Measurements from ENCODE around the gene ZNF747.

The ZNF747 gene

DNA sequence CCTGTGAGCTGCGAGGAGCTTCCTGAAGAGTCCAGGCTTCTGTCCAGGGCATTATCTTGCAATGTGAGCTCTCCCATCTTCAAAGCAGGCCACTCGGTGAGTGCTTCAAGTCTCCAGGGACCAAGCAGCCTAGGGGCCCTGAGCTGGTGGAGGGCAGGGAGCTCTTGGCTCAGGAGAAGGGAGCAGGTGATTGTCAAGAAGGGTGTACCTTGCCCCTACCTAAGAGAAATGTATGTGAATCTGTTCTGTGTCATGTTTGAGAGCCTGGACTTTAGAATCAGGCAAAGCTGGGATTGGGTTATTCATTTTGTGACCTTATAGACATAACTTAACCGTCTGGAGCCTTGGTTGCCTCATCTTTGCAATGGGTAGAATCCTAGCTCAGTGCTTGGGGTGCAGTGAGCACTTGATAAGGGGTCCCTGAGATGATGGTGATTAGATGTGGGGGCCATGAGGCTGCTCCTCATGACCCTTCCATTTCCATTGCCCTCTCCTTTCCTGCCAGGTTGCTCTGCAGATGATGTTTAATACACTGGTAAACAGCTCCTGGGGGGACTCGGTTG lies 24.2 kb downstream of the ZNF747 start:
- DNase-seq, result no peak

DNA sequence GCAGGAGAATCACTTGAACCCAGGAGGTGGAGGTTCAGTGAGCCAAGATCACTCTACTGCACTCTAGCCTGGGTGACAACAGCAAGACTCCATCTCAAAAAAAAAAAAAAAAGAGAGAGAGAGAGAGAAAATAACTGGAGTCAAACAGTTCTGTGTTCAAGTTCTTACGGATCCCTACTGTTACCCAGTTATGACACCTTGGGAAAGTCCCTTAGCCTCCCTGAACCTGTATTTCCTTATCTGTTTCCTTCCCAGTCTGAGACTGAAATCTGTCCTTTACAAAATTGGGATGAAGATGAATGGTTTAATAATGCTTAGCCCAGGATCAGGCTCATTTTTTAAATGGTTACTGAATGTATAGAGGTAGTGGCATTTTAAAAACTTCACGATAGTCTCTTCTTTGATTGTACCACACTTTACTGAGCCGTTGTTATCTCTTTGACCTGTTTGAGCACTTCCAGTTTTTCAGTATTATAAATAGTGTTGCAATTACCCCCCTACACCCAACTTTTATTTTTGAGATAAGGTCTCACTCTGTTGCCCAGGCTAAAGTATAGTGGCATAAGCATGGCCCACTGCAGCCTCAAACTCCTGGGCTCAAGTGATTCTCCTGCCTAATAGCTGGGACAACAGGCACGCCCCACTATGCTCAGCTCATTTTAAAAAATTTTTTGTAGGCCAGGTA lies 25.4 kb downstream of the ZNF747 start:
- DNase-seq, result no peak

DNA sequence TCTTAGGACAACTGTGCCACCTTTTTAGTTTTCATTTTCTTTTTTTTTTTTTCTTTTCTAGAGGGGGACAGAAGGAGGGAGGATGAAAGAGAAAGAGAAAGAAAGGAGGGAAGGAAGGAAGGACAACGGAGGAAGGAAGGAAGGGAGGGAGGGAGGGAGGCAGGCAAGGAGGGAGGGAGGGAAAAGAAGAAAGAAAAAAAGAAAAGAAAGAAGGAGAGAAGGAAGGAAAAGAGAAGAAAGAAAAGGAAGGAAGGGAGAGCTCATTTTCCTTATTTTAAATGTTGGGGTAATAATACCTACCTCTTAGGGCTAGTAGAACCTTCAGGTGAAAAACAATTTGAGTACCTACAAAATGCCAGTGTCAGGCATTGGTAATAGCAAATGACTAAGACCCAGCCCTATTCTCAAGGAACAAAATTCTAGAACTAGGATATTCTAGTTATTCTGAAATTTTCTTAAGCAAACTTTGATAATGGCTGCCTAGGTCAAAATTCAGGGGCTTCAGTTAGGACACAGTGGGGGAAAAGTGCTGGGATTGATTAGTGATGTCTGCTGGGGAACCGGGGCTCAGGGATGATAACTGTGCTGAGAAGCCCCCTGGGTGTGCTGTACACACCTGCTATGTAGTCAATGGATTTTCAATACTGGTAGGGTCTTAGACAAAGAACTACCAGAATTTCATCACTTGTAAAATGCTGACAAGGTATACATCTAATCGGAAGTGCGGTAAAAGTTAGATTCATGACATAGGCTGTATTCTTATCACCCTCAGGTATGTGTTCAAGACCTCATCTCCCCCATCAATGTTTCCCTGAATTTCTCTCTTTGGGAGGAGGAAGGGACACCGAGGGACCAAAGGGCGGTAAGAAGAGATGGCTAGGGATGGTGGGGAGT lies 31.0 kb downstream of the ZNF747 start:
- DNase-seq, result no peak

GRCh38 chr16:30499284-30499683 lies 35.4 kb downstream of the ZNF747 start:
- no peak for DNase-seq

DNA sequence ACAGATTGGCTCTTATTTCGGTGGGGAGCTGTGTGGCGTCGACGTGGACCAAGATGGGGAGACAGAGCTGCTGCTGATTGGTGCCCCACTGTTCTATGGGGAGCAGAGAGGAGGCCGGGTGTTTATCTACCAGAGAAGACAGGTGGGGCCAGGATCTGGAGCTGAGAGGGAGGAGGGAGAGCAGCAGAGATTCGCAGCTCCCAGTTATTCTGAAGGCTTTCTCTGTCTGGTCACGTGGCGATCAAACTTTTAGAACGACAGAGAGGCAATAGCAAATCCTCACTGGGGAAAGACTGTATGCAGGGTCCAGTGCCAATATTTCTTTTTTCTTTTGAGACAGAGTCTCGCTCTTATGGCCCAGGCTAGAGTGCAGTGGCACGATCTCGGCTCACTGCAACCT lies 39.9 kb downstream of the ZNF747 start:
- no peak for DNase-seq

GRCh38 chr16:30493941-30494488 lies 40.6 kb downstream of the ZNF747 start:
- no peak for DNase-seq

DNA sequence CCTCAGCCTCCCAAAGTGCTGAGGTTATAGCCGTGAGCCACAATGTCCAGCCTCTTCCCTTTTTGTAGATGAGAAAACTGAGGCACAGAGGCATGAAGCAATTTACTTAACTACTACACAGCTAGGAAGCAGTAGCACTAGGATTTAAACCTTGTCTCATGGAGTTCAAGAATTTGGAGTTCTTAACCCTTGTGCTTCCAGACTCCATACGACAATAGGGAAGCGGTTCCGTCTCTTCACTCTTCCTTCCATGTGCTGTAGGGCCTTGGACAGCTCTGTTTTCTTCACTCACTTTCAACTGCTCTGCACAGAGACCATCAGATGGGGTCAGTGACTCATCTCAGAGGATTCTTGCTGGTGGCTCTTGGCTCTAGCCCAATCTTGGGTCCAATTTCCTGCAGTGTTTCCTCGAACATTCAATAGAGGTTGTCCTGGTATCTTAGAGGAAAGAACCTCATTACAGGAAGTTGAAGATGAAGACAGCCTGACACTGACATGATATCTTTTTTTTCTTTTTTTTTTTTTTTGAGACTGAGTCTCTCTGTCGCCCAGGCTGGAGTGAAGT lies 42.8 kb downstream of the ZNF747 start:
- DNase-seq, result peak; percentile 82 to 90

DNA sequence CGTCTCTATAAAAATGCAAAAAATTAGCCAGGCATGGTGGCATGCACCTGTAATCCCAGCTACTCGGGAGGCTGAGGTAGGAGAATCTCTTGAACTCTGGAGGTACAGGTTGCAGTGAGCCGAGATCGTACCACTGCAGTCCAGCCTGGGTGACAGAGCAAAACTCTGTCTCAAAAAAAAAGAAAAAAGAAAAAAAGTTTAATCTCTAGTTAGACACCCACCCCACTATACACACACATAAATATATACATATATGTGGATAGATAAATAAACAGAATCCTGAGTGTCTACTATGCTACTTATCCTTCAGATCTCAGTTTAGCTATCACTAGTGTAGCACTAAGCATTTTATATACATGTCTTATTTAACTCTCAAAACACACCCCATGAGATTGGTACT lies 43.4 kb downstream of the ZNF747 start:
- DNase-seq, result no peak

DNA sequence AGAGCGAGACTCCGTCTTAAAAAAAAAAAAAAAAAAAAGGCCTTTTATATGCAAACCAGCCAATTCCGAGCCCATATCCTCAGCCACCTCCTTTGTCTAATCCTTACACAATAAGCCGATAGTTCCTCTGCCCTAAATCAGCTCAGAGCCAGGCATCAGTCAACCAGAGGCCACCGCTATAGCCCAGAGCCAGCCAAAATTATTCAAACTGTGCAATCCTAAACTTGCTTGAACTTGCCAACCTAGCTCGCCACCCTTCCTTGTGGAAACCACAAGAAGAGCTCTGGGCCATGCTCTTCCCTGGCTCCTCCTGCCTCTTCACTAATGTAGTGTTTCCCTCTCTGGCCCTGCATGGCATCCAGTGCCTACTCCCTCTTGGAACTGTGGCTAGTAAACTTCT lies 44.4 kb downstream of the ZNF747 start:
- no peak for DNase-seq

GRCh38 chr16:30488764-30489605 lies 45.7 kb downstream of the ZNF747 start:
- DNase-seq, result no peak

GRCh38 chr16:30485818-30486436 lies 48.7 kb downstream of the ZNF747 start:
- DNase-seq, result no peak

GRCh38 chr16:30484887-30485286 lies 49.8 kb downstream of the ZNF747 start:
- no peak for DNase-seq

GRCh38 chr16:30482366-30482765 lies 52.3 kb downstream of the ZNF747 start:
- DNase-seq, result no peak

- no peak for DNase-seq
Measured at GRCh38 chr16:30481381-30481780, 53.3 kb downstream of the ZNF747 start.
